HG03571 (cell line): ENCODE data around the gene SETSIP.
"Not testable (repeated sequence)": the region's sequence is repeated elsewhere in the genome, so short reads cannot be mapped to it uniquely, and the experiment has no call there.

Source experiments
- ATAC-seq: cut with Tn5 transposase; IDR thresholded peaks from one replicate; pipeline ENCODE4 v1.9.1; 2021; ENCODE audit not compliant: unreplicated experiment

The SETSIP gene

GRCh38 chr1:92051948-92052347, 23.3 kb downstream of the SETSIP start:
- ATAC-seq: no peak

GRCh38 chr1:92045766-92046495, 29.3 kb downstream of the SETSIP start:
- ATAC-seq: no peak

GRCh38 chr1:92043621-92044020, 31.6 kb downstream of the SETSIP start:
- ATAC-seq: no peak

GRCh38 chr1:92040971-92041370, 34.2 kb downstream of the SETSIP start:
- no peak for ATAC-seq

GRCh38 chr1:92038695-92039346, 36.4 kb downstream of the SETSIP start:
- ATAC-seq: no peak

- ATAC-seq: no peak
These were observed 37.8 kb downstream of the SETSIP start for GRCh38 chr1:92037400-92037799.

GRCh38 chr1:92031281-92032110, 43.7 kb downstream of the SETSIP start:
- no peak for ATAC-seq

- ATAC-seq: no peak
These were observed 44.5 kb downstream of the SETSIP start for GRCh38 chr1:92030656-92031107.

GRCh38 chr1:92029241-92029922, 45.8 kb downstream of the SETSIP start:
- no peak for ATAC-seq

- no peak for ATAC-seq
These were observed 48.4 kb downstream of the SETSIP start for GRCh38 chr1:92026806-92027205.

- ATAC-seq: not testable (repeated sequence)
These were observed 49.2 kb downstream of the SETSIP start for GRCh38 chr1:92026042-92026441.
